GM23338 (cell line): ENCODE results near the gene ZNF212. TPM values are rescaled to one million over a fixed set of nuclear protein-coding genes. Genes with fewer than 3 reads are reported as not detected.

Source experiments
- ATAC-seq: fragments of 200-7000 bp; cut with Tn5 transposase; 3 replicates; pipeline ENCODE4 v1.9.1; 2020
- DNase-seq: peaks from one replicate; pipeline ENCODE4 v3.0.0-alpha.2; 2015; ENCODE audit warnings: low spot score
- H2AFZ ChIP-seq: fragments of 200-600 bp; sonication (generic); 2 replicates; pipeline ENCODE4 v1.8.0; 2016; ENCODE audit warnings: antibody characterized with exemption, mild to moderate bottlenecking, moderate library complexity
- H3F3A ChIP-seq: fragments of 200-600 bp; sonication (generic); replicated peaks from 2 replicates; pipeline ENCODE4 v1.8.0; 2017; ENCODE audit warnings: antibody characterized with exemption, mixed run types, low read depth
- H3K27ac ChIP-seq: fragments of 200-600 bp; sonication (generic); 2 replicates; pipeline ENCODE4 v1.6.1; 2016; ENCODE audit warnings: low read depth
- H3K27me3 ChIP-seq: fragments of 200-600 bp; sonication (generic); 2 replicates; pipeline ENCODE4 v1.8.0; 2016; ENCODE audit warnings: mild to moderate bottlenecking, mixed run types, moderate library complexity; ENCODE audit not compliant: insufficient read depth
- H3K36me3 ChIP-seq: fragments of 200-600 bp; sonication (generic); 2 replicates; pipeline ENCODE4 v1.8.0; 2016; ENCODE audit warnings: mild to moderate bottlenecking; ENCODE audit not compliant: insufficient read depth
- H3K4me1 ChIP-seq: fragments of 200-600 bp; sonication (generic); 2 replicates; pipeline ENCODE4 v1.8.0; 2016; ENCODE audit warnings: mild to moderate bottlenecking, moderate library complexity; ENCODE audit not compliant: insufficient read depth
- H3K4me2 ChIP-seq: fragments of 200-600 bp; sonication (generic); 2 replicates; pipeline ENCODE4 v1.7.1; 2017; ENCODE audit warnings: mixed run types
- H3K4me3 ChIP-seq: fragments of 200-600 bp; sonication (generic); 2 replicates; pipeline ENCODE4 v1.6.1; 2016; ENCODE audit warnings: mixed run types
- H3K79me2 ChIP-seq: fragments of 200-600 bp; sonication (generic); replicated peaks from 2 replicates; pipeline ENCODE4 v1.8.0; 2017; ENCODE audit warnings: mild to moderate bottlenecking; ENCODE audit not compliant: insufficient read depth
- H3K9me2 ChIP-seq: fragments of 200-600 bp; sonication (generic); 2 replicates; pipeline ENCODE4 v1.8.0; 2017; ENCODE audit not compliant: insufficient read depth
- H4K20me1 ChIP-seq: fragments of 200-600 bp; sonication (generic); replicated peaks from 2 replicates; pipeline ENCODE4 v1.8.0; 2017; ENCODE audit warnings: mild to moderate bottlenecking; ENCODE audit not compliant: insufficient read depth
- H3K27ac Mint-ChIP-seq: 2 replicates; pipeline ENCODE4 v1.8.0; 2020; ENCODE audit warnings: inconsistent platforms, mild to moderate bottlenecking, moderate library complexity, mixed read lengths
- H3K27me3 Mint-ChIP-seq: 3 replicates; pipeline ENCODE4 v1.8.0; 2022; ENCODE audit warnings: low read depth, mild to moderate bottlenecking, moderate library complexity, mixed read lengths, inconsistent platforms; ENCODE audit not compliant: insufficient read depth, poor library complexity
- H3K36me3 Mint-ChIP-seq: 3 replicates; pipeline ENCODE4 v1.8.0; 2021; ENCODE audit warnings: low read depth, mild to moderate bottlenecking, inconsistent platforms, moderate library complexity, mixed read lengths
- H3K4me1 Mint-ChIP-seq: 3 replicates; pipeline ENCODE4 v1.8.0; 2020; ENCODE audit warnings: mild to moderate bottlenecking, inconsistent platforms, mixed read lengths
- H3K4me3 Mint-ChIP-seq: 3 replicates; pipeline ENCODE4 v1.8.0; 2021; ENCODE audit warnings: moderate library complexity, mild to moderate bottlenecking, inconsistent platforms, mixed read lengths
- H3K9me3 Mint-ChIP-seq: 3 replicates; pipeline ENCODE4 v1.8.0; 2020; ENCODE audit warnings: moderate library complexity, mild to moderate bottlenecking, inconsistent platforms, mixed read lengths
- CTCF ChIP-seq, 2 experiments: fragments of 200-600 bp in 1 of 2; sonication (generic) in 1 of 2; conservative IDR thresholded peaks; 2 replicates each; pipeline versions ENCODE4 v1.5.1 to v1.6.1; 2016 to 2017; ENCODE audit warnings: antibody characterized with exemption in 2 of 2, low read depth in 2 of 2, mild to moderate bottlenecking in 2 of 2, moderate library complexity in 1 of 2
- JUNB ChIP-seq: IDR thresholded peaks from one replicate; pipeline ENCODE4 v1.6.1; 2016; ENCODE audit warnings: antibody characterized with exemption; ENCODE audit not compliant: unreplicated experiment
- POLR2AphosphoS5 ChIP-seq: IDR thresholded peaks from 2 replicates; pipeline ENCODE4 v1.6.1; 2016; ENCODE audit warnings: antibody characterized with exemption, low read depth
- STAT1 ChIP-seq: IDR thresholded peaks from one replicate; pipeline ENCODE4 v1.6.1; 2016; ENCODE audit warnings: antibody characterized with exemption; ENCODE audit not compliant: unreplicated experiment
- ZNF331 ChIP-seq: fragments of 250-450 bp; sonication (Bioruptor Pico); IDR thresholded peaks from 2 replicates; pipeline ENCODE4 v1.5.0; 2020; ENCODE audit warnings: low read depth, mild to moderate bottlenecking, moderate library complexity
- ZNF462 ChIP-seq: fragments of 250-450 bp; sonication (Bioruptor Pico); IDR thresholded peaks from 2 replicates; pipeline ENCODE4 v1.5.0; 2020; ENCODE audit warnings: mild to moderate bottlenecking, moderate library complexity
- polyA plus RNA-seq: library from polyadenylated mRNA; unstranded; fragments of >200 nt; fragmentation: Nextera tagmentation; extraction: Ambion mirVana; gene quantifications from 2 replicates; pipeline ENCODE4 v1.2.1, GENCODE V29; 2016
- total RNA-seq: library from RNA; depleted of rRNA; stranded (reverse); fragments of >200 nt; shearing (Covaris generic); gene quantifications from 2 replicates; pipeline ENCODE4 v1.2.3, GENCODE V29; 2014

ZNF212 gene
- total and polyA plus RNA-seq, 2 experiments from 2014 or later: 10.8 to 18.9 TPM

GRCh38 chr7:149223176-149223575 lies 16.3 kb upstream of the ZNF212 start:
- DNase-seq (no peak), ATAC-seq (no peak)
- H2AFZ ChIP-seq: no peak overlapping the region
- Mint-ChIP-seq H3K36me3 (peaks cover 45% of the 10 kb centered on the region), H3K27ac (no peak overlapping the region), H3K27me3 (peaks cover 12% of the 10 kb centered on the region), H3K9me3 (no peaks in the 10 kb centered on the region), H3K4me3 (no peak overlapping the region), H3K4me1 (peaks cover 10% of the 10 kb centered on the region)
- no peaks in the 10 kb centered on the region for H3K79me2 ChIP-seq
- peaks cover 5% of the 10 kb centered on the region; the same call in 1 of the 2 replicates for H3F3A ChIP-seq
- H3K4me3 ChIP-seq: no peak overlapping the region
- no peaks in the 10 kb centered on the region for H3K36me3 ChIP-seq
- H3K4me2 ChIP-seq: no peak overlapping the region
- no peak for TF ChIP-seq CTCF (conservative IDR thresholded peaks at IDR 0.05; ENCODE audit: low read depth in 2 of 2)
- no peak for TF ChIP-seq JUNB
- no peaks in the 10 kb centered on the region; the same call in 1 of the 2 replicates for H4K20me1 ChIP-seq
- no peaks in the 10 kb centered on the region for H3K27me3 ChIP-seq
- H3K9me2 ChIP-seq: no peaks in the 10 kb centered on the region
- no peaks in the 10 kb centered on the region for H3K4me1 ChIP-seq
- H3K27ac ChIP-seq: no peak overlapping the region

DNA sequence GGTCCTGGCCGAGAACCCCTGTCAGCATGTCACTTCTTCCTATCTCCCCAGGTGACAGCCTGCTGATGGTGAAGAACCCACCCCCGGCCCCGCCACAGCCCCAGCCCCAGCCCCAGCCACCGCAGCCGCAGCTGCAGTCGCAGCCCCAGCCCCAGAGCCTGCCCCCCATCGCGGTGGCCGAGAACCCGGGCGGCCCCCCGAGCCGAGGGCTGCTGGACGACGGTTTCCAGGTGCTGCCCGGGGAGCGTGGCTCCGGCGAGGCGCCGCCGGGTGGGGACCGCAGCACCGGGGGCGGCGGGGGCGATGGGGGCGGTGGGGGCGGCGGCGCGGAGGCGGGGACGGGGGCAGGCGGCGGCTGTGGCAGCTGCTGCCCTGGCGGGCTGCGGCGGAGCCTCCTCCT lies 15.7 kb upstream of the ZNF212 start:
- no peak overlapping the region for H3K27ac Mint-ChIP-seq
- no peak overlapping the region for H2AFZ ChIP-seq
- H3K36me3 Mint-ChIP-seq: peaks cover 39% of the 10 kb centered on the region
- no peaks in the 10 kb centered on the region for H3K36me3 ChIP-seq
- H3K9me2 ChIP-seq: no peaks in the 10 kb centered on the region
- no peak overlapping the region for H3K4me3 ChIP-seq
- no peaks in the 10 kb centered on the region for H3K4me1 ChIP-seq
- H3K4me1 Mint-ChIP-seq: peaks cover 7% of the 10 kb centered on the region
- H3K4me3 Mint-ChIP-seq: no peak overlapping the region
- no peaks in the 10 kb centered on the region for H3K9me3 Mint-ChIP-seq
- H4K20me1 ChIP-seq: no peaks in the 10 kb centered on the region; the same call in 1 of the 2 replicates
- H3K79me2 ChIP-seq: no peaks in the 10 kb centered on the region
- H3K4me2 ChIP-seq: no peak overlapping the region
- no peak for DNase-seq
- no peak for TF ChIP-seq STAT1
- no peak for TF ChIP-seq ZNF462 (CRISPR knock-in tag)
- TF ChIP-seq ZNF331 (CRISPR knock-in tag): no peak
- TF ChIP-seq POLR2AphosphoS5: no peak
- no peak overlapping the region for H3K27ac ChIP-seq
- no peak for ATAC-seq
- no peaks in the 10 kb centered on the region for H3K27me3 ChIP-seq
- peaks cover 11% of the 10 kb centered on the region for H3K27me3 Mint-ChIP-seq
- H3F3A ChIP-seq: peaks cover 5% of the 10 kb centered on the region; the same call in 1 of the 2 replicates
